ENCODE results near the gene HS6ST3. TPM values are rescaled to one million over a fixed set of nuclear protein-coding genes. Genes with fewer than 3 reads are reported as not detected.
"Not testable (repeated sequence)": the region's sequence is repeated elsewhere in the genome, so short reads cannot be mapped to it uniquely, and the experiment has no call there.

Gene HS6ST3
- total RNA-seq, 8 experiments from 2014 or later = 0.04 to 17.2 (median 4.5) TPM

DNA sequence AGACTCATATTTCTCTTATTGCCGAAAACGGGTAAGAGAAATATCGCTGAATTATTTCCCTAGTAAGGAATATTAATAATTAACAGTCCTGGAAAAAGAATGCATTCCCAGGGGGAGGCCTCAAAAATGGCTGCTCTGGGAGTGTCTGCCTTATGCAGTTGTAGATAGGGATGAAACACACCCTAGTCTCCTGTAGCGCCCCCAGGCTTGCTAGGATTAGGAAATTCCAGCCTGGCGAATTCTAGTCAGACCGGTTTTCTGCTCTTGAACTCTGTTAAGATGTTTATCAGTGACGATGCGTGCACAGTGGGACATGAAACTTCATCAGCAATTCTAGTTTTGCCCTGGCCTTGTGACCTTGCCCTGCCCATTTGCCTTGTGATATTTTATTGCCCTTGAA, 18.2 kb downstream of the HS6ST3 start:
- WGBS, 10 experiments = 31 to 94% (median 77%) methylated on average over 1 to 8 of the region's 8 CpGs; no CpG with 5 or more reads in 3 of the 10 experiments
- ATAC-seq (replicated peaks in 6 of 8); H3K4me3 ChIP-seq; in situ Hi-C loops (cut with MboI; ENCODE audit: low pct_unique_long_range_greater_than_20kb in 2 of 9, low sequenced_read_pairs in 9 of 9, unreplicated experiment in 9 of 9); H3K4me1 ChIP-seq (replicated peaks in 1 of 2); H3K27ac ChIP-seq: not testable (repeated sequence)

DNA sequence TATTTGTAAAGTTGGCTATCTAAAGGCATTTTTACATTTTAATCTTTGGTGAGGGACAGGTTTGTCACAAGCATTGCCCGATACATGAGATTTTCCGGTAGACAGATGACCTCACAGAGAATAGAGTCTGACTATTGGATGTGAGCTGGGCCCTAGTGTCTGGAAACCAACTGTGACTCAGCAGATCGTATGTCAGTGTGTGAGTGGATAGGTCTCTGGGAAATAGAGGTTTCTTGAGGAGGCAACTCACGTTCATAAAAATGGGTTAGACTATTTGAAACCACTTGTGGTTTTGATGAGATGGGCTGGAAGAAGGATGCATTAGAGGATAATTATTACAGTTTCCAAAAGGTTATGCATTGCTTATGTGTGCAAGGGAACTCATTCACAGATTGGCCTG, 19.2 kb downstream of the HS6ST3 start:
- no peak overlapping the region for H3K27ac ChIP-seq
- in situ Hi-C loops (cut with MboI; ENCODE audit: low pct_unique_long_range_greater_than_20kb in 2 of 9, low sequenced_read_pairs in 9 of 9, unreplicated experiment in 9 of 9) = no loop called here
- WGBS, 10 experiments = 37 to 100% (median 75%) methylated on average over 1 to 4 of the region's 4 CpGs; no CpG with 5 or more reads in 2 of the 10 experiments
- no peaks in the 10 kb centered on the region for H3K4me1 ChIP-seq (replicated peaks in 1 of 2)
- no peak overlapping the region for H3K4me3 ChIP-seq
- ATAC-seq (replicated peaks in 6 of 8) = no peak

DNA sequence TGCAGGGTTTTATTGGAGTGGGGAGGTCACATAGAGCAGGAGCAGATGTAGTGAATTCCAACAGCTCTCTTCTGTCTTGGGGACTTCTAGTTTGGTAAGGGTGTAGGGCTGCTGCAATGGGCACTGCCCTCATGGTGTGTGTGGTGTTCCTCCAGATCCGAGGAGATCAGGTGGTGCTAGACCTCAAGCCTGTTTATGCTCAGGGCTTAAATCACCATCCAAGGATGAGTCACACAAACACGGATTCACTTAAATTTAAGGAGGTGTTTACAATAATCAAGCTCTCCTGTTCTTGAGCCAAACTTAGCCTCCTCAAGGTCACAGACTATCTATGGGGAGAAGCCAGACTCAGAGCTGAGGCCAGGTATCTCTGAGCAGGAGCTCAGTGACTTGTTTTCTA, 23.0 kb downstream of the HS6ST3 start:
- H3K27ac ChIP-seq = no peak overlapping the region
- WGBS, 10 experiments = 71 to 83% (median 80%) methylated on average over 1 to 2 of the region's 2 CpGs; no CpG with 5 or more reads in 7 of the 10 experiments
- ATAC-seq (replicated peaks in 6 of 8) = peak in 1 of 8 experiments; percentile 33
- H3K4me3 ChIP-seq = no peak overlapping the region
- in situ Hi-C loops (cut with MboI; ENCODE audit: low pct_unique_long_range_greater_than_20kb in 2 of 9, low sequenced_read_pairs in 9 of 9, unreplicated experiment in 9 of 9) = no loop called here
- no peaks in the 10 kb centered on the region for H3K4me1 ChIP-seq (replicated peaks in 1 of 2)

DNA sequence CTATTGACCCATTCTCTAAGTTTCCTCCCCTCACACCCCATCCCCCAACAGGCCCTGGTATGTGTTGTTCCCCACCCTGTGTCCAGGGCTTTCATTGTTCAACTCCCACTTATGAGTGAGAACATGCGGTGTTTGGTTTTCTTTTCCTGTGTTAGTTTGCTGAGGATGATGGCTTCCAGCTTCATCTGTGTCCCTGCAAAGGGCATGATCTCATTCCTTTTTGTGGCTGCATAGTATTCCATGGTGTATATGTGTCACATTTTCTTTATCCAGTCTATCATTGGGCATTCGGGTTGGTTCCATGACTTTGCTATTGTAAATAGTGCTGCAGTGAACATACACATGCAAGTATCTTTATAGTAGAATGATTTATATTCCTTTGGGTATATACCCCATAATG, 25.5 kb downstream of the HS6ST3 start:
- H3K27ac ChIP-seq; ATAC-seq (replicated peaks in 6 of 8); H3K4me1 ChIP-seq (replicated peaks in 1 of 2); H3K4me3 ChIP-seq; in situ Hi-C loops (cut with MboI; ENCODE audit: low pct_unique_long_range_greater_than_20kb in 2 of 9, low sequenced_read_pairs in 9 of 9, unreplicated experiment in 9 of 9): not testable (repeated sequence)
- whole genome bisulfite sequencing, 10 experiments = 43 to 100% (median 88%) methylated on average over 1 to 2 of the region's 2 CpGs; no CpG with 5 or more reads in 2 of the 10 experiments

DNA sequence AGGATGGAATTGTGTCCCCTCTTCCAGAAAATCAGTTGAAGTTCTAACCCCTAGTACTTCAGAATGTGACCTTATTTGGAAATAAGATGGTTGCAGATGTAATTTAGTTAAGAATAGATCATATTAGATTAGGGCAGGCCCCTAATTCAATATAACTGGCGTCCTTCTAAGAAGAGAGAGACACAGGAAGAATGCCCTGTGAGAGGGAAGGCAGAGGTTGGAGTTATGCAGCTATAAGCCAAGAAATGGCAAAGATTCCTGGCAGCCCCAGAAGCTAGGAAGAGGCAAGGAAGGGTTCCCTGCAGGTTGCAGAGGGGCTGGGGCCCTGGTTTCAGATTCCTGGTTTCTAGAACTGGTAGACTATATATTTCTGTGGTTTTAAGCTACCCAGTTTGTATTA, 30.0 kb downstream of the HS6ST3 start:
- peak in 1 of 8 experiments; percentile 48 for ATAC-seq (replicated peaks in 6 of 8)
- WGBS, 10 experiments = 0 to 89% (median 53%) methylated on average over 1 of the region's 1 CpG; no CpG with 5 or more reads in 2 of the 10 experiments
- H3K27ac ChIP-seq = no peak overlapping the region
- peaks cover 4 to 9% of the 10 kb centered on the region in 2 donors for H3K4me1 ChIP-seq (replicated peaks in 1 of 2)
- in situ Hi-C loops (cut with MboI; ENCODE audit: low pct_unique_long_range_greater_than_20kb in 2 of 9, low sequenced_read_pairs in 9 of 9, unreplicated experiment in 9 of 9) = no loop called here
- no peak overlapping the region for H3K4me3 ChIP-seq

DNA sequence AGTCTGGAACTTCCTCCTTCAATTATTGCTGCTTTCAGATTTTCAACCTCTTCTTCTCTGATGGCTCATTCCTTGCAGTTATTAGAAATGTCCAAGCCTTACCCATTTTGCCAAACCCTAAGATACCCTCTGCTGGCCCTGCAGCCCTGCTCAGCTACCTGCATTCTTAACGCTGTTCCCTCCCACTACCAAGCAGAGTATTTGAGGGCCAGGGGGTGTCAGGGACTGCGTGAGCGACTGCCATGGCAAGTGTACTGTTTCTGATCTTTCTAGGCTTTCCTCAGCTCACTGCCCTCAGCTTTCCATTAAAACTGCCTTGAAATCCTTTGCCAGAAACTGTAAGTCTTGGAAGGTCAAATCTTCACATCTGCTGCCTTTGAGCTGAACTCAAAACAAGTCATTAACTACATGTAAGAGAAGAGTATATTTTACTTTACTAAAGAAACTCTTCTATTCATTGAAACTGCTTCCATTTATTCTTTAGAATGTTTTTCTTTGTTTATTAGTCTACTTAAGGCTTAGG, 41.0 kb downstream of the HS6ST3 start:
- Histone ChIP-seq H3K27ac (no peak overlapping the region), H3K4me1 (replicated peaks in 1 of 2) (peaks cover 0 to 5% of the 10 kb centered on the region in 2 donors), H3K4me3 (no peak overlapping the region)
- in situ Hi-C loops (cut with MboI; ENCODE audit: low pct_unique_long_range_greater_than_20kb in 2 of 9, low sequenced_read_pairs in 9 of 9, unreplicated experiment in 9 of 9) = loop anchor here in 2 of 9 experiments (25.0 kb wide), 1 partner anchor 681 kb away; no protein-coding TSS in a partner anchor
- WGBS, 10 experiments = 0 to 80% (median 43%) methylated on average over 1 to 3 of the region's 3 CpGs; no CpG with 5 or more reads in 4 of the 10 experiments
- ATAC-seq (replicated peaks in 6 of 8) = no peak

DNA sequence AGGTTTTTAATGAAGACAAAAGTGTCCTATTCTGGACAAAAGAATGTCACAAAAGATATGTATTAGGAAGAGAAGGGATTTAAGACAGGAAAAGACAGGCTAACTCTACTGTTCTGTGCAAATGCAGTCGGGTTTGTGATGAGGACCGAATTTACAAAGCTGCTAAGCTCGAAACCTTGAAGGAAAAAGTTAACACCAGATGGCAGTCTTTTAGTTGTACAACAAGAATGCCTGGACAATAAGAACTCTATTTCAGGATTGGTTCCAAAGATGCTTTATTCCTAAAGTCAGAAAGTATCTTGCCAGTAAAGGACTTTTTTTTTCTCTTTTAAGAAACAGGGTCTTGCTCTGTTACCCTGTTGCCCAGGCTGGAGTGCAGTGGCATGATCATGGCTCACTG, 51.1 kb downstream of the HS6ST3 start:
- ATAC-seq (replicated peaks in 6 of 8) = peak in 2 of 8 experiments; percentile 24 to 33
- 0 to 100% (median 48%) methylated on average over 1 to 3 of the region's 3 CpGs; no CpG with 5 or more reads in 1 of the 10 experiments for WGBS, 10 experiments
- in situ Hi-C loops (cut with MboI; ENCODE audit: low pct_unique_long_range_greater_than_20kb in 2 of 9, low sequenced_read_pairs in 9 of 9, unreplicated experiment in 9 of 9) = loop anchor here in 2 of 9 experiments (25.0 kb wide), 1 partner anchor 671 kb away; no protein-coding TSS in a partner anchor
- Histone ChIP-seq H3K27ac (no peak overlapping the region), H3K4me3 (no peak overlapping the region), H3K4me1 (replicated peaks in 1 of 2) (no peaks in the 10 kb centered on the region)

DNA sequence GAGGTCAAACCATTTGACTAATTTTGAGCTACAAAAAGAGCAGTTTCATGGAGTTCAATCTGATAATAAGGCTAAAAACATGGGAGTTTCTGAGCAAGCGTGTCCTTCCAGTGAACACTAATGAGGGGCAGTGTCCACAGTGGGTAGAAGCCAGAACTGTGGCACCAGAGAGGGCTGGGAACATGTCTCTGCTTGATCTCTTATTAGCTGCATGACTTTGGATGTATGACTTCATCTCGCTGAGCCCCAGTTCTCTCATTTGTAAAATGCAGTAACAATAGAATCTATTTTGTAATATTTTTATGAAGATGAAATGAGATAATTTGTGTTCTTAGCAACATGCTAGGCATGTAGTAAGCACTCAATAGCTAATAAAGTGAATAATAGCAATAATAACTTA, 69.8 kb downstream of the HS6ST3 start:
- H3K4me3 ChIP-seq = no peak overlapping the region
- peak in 1 of 8 experiments; percentile 60 for ATAC-seq (replicated peaks in 6 of 8)
- H3K4me1 ChIP-seq (replicated peaks in 1 of 2) = no peaks in the 10 kb centered on the region
- in situ Hi-C loops (cut with MboI; ENCODE audit: low pct_unique_long_range_greater_than_20kb in 2 of 9, low sequenced_read_pairs in 9 of 9, unreplicated experiment in 9 of 9) = no loop called here
- no peak overlapping the region for H3K27ac ChIP-seq
- 0 to 100% (median 60%) methylated on average over 1 to 2 of the region's 2 CpGs; no CpG with 5 or more reads in 1 of the 10 experiments for WGBS, 10 experiments

DNA sequence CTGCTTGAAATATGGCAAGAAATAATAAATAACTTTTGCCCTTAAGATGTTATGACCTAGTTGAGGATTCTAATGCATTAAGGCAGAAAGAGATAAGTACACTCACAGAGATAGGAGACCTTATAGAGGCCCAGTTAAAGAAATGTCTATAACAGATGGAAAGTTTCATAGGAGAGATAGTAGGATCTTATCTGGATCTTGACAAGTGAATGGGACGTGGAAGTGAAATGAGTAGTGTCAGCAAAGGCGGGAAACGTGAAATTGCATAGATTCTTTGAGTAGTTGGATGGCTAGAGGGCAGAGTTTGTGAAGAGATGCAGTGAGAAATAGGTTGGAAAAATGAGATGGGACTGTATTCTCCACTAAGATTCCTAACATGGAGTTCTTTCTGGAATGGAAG, 71.2 kb downstream of the HS6ST3 start:
- Histone ChIP-seq H3K4me1 (replicated peaks in 1 of 2) (no peaks in the 10 kb centered on the region), H3K27ac (no peak overlapping the region), H3K4me3 (no peak overlapping the region)
- in situ Hi-C loops (cut with MboI; ENCODE audit: low pct_unique_long_range_greater_than_20kb in 2 of 9, low sequenced_read_pairs in 9 of 9, unreplicated experiment in 9 of 9) = no loop called here
- no peak for ATAC-seq (replicated peaks in 6 of 8)
- WGBS, 10 experiments = 0 to 92% (median 51%) methylated on average over 1 to 3 of the region's 3 CpGs; no CpG with 5 or more reads in 2 of the 10 experiments

DNA sequence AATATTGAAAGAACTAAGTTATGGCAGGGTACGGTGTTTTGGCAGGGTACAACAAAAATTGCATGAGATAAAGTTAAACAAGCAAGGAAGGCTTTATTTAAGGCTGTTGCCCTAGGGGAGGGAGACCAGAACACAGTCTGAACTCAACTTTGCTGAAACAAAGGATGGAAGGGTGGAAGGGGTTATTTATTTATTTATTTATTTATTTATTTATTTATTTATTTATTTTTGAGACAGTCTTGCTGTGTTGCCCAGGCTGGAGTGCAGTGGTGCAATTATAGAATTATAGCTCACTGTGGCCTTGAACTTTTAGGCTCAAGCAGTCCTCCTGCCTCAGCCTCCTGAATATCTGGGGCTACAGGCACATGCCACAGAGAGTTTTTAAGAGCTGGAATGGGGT, 75.9 kb downstream of the HS6ST3 start:
- no peak for ATAC-seq (replicated peaks in 6 of 8)
- Histone ChIP-seq H3K4me1 (replicated peaks in 1 of 2) (no peaks in the 10 kb centered on the region), H3K4me3 (no peak overlapping the region), H3K27ac (no peak overlapping the region)
- in situ Hi-C loops (cut with MboI; ENCODE audit: low pct_unique_long_range_greater_than_20kb in 2 of 9, low sequenced_read_pairs in 9 of 9, unreplicated experiment in 9 of 9) = no loop called here
- WGBS, 10 experiments = 40 to 100% (median 80%) methylated on average over 1 of the region's 1 CpG; no CpG with 5 or more reads in 5 of the 10 experiments

DNA sequence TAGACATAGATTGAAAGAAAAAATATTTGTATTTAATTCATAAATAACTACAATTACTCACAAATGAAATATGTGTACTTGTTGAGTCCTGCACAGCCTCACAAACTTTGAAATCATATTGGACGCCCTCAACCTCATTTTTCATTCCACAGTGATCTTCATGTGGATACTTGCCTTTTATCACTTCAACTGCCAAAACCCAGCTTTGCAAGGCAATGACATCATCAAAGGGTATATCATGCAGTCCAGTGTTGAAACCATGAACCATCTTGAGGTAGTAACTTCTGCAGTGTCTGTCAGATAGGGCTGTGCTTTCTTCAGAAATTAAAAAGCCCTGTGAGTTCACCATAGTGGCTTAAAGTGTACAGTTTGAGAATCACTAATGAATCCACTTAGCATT, 82.2 kb downstream of the HS6ST3 start:
- no peak overlapping the region for H3K27ac ChIP-seq
- ATAC-seq (replicated peaks in 6 of 8) = peak in 1 of 8 experiments; percentile 34
- in situ Hi-C loops (cut with MboI; ENCODE audit: low pct_unique_long_range_greater_than_20kb in 2 of 9, low sequenced_read_pairs in 9 of 9, unreplicated experiment in 9 of 9) = no loop called here
- 0 to 83% (median 70%) methylated on average over 1 of the region's 1 CpG; no CpG with 5 or more reads in 3 of the 10 experiments for WGBS, 10 experiments
- no peak overlapping the region for H3K4me3 ChIP-seq
- H3K4me1 ChIP-seq (replicated peaks in 1 of 2) = no peaks in the 10 kb centered on the region

DNA sequence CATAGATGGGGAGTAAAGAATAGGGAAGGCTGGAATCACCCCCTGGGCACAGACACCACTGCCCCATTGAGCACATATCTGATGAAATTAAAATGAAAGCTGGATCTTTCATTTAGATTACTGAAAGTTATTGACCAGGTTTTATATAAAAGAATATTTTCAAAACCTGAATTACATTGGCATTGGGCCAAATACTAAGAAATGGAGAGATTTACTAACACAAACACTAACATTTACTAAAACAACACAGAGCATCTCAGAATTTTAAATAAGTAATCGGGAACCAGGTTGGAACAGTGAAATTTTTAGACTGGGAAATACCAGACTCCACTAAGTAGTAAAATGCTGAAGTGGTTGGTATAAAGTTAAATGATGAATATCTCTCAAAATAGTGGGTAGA, 88.9 kb downstream of the HS6ST3 start:
- in situ Hi-C loops (cut with MboI; ENCODE audit: low pct_unique_long_range_greater_than_20kb in 2 of 9, low sequenced_read_pairs in 9 of 9, unreplicated experiment in 9 of 9) = no loop called here
- WGBS, 10 experiments = 11 to 100% (median 60%) methylated on average over 1 of the region's 1 CpG; no CpG with 5 or more reads in 4 of the 10 experiments
- H3K4me1 ChIP-seq (replicated peaks in 1 of 2) = no peaks in the 10 kb centered on the region
- no peak overlapping the region for H3K4me3 ChIP-seq
- no peak overlapping the region for H3K27ac ChIP-seq
- ATAC-seq (replicated peaks in 6 of 8) = no peak

DNA sequence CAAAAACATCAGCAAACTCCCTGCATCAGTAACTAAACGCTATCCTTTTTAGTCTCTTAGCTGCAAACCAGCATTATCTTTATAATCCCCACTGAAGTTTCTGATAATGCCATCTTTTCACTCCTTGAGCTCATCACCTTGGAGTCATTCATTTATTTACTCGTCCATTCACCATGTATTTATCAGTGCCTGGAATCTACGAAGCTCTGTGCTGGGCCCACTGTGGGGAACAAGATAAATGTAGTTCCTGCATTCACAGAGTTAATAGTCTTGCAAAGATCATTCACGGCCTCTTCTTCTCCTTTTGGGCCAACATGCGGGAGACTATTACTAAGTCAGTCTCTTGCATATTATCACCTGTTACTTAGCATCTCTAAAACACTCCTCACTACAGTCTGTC, 89.4 kb downstream of the HS6ST3 start:
- Histone ChIP-seq H3K4me1 (replicated peaks in 1 of 2) (no peaks in the 10 kb centered on the region), H3K4me3 (no peak overlapping the region), H3K27ac (no peak overlapping the region)
- in situ Hi-C loops (cut with MboI; ENCODE audit: low pct_unique_long_range_greater_than_20kb in 2 of 9, low sequenced_read_pairs in 9 of 9, unreplicated experiment in 9 of 9) = no loop called here
- ATAC-seq (replicated peaks in 6 of 8) = no peak
- 45 to 100% (median 83%) methylated on average over 1 to 5 of the region's 5 CpGs for WGBS, 10 experiments

DNA sequence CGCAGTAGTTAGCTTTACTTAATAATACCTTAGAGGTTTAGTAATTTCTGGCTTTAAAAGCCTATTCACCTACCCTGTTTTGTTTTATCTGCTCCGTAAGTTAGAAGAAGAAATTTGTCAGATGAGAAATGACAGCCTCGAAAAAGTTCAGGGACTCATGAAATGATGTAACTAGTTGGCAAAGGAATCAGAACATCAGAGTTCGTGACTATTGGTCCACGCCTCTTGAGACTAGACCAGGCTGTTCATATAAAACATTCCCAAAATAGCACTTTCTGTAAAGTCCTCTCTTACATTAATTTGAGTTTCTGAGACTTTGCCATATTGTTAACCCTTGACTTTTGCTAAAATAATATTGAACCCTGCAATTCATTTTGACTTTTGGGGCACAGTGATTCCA, 92.0 kb downstream of the HS6ST3 start:
- H3K4me1 ChIP-seq (replicated peaks in 1 of 2) = peaks cover 0 to 10% of the 10 kb centered on the region in 2 donors
- H3K4me3 ChIP-seq = no peak overlapping the region
- WGBS, 10 experiments = 2 to 100% (median 74%) methylated on average over 1 to 5 of the region's 5 CpGs; no CpG with 5 or more reads in 1 of the 10 experiments
- ATAC-seq (replicated peaks in 6 of 8) = no peak
- in situ Hi-C loops (cut with MboI; ENCODE audit: low pct_unique_long_range_greater_than_20kb in 2 of 9, low sequenced_read_pairs in 9 of 9, unreplicated experiment in 9 of 9) = no loop called here
- no peak overlapping the region for H3K27ac ChIP-seq

Measured in motor neuron (in vitro differentiated cells).